ENCODE measurements around the gene GRAMD1B.
A peak's percentile ranks its signal among the peaks of the same experiment; 100 is the strongest.

The GRAMD1B gene

DNA sequence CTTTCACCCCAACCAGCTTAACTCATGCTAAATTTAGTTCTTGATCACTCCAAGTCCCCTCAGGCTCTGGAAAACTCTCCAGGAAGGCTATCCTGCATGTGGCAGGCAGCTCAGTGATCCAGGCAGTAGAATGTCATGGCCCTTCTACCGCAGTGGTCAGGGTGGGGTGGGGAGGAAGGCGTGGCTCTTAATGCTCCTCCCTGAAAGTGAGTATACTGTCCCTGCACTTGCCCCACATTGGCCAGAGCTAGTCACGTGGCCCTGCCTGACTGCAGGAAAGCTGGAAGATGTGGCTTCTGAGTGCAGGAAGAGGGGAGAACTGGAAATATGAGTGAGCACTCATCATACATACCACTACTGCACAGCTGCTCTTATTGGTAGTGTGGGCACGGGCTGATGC lies 102.1 kb downstream of the GRAMD1B start:
- no peak for DNase-seq (ENCODE audit: low read depth in 2 of 2)

DNA sequence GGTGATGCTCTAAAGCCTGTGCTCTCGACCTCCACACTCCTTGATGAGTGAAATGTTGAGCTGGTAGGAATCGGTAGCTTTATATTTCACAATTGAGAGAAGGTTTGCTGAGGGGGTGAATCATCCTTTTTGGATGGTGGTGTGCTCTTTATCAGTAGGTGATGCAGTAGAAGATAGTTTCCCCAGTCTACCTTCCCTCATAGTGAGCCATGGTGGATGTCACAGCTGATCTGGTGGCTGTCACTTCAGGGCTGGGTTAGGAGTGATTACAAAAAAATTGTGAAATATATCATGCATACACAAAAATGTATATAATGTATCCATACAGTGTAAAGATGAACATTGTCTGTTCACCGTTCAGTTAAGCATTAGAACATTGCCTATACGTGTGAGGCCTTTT lies 105.3 kb downstream of the GRAMD1B start:
- no peak for DNase-seq (ENCODE audit: low read depth in 2 of 2)

DNA sequence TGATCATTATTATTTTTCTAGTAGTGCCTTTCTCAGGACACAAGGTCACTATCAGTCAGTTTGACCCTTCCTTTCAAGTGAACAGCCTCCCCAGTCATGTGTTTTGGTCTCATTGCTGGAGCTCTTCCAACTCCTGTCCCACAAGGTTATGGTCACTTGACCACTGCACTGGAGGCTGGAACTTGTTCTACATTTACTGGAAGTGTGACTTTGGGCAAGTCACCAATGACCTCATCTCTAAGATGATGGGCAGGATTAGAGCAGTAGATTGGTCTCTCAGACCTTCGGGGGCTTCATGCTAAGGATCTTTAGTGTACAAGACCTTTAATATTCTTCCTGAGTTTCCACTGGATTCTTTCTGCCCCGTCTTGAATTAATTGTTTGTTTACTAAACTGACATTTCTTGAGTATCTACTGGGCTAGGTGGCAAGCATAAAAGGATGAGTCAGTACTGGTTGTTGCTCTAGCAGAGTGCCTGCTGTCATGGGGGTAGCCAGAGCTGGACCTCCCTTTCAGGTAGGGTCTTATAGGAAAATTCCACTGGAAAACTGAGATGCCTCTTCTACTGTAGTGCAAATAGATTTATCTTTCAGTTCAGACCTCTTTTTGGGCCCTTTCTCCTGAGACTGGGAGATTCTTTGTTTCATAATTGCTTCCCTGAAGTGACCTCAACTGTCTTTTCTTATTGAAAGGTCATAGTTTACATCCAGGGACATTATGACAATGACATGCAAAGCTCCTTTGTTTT lies 106.8 kb downstream of the GRAMD1B start:
- no peak for DNase-seq (ENCODE audit: low read depth in 2 of 2)

DNA sequence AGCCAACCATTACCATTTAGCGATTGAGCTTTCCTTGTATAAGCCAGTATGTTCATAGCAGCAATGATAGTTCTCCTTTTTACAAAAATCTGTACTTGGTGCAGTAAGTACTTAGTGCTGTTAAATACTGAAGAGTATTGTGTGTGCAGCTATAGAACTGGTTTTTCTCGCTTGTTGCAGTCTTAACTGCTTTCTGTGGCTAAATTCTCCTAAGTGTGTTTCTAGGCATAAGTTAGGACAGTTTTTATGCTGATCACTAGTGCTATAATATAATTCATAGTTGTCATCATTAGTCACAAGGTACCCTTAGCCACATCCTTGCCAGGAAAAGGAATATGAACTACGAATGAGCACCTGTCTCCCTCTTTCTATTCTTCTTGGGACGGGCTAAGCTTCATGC lies 107.7 kb downstream of the GRAMD1B start:
- DNase-seq (ENCODE audit: low read depth in 2 of 2), result no peak

DNA sequence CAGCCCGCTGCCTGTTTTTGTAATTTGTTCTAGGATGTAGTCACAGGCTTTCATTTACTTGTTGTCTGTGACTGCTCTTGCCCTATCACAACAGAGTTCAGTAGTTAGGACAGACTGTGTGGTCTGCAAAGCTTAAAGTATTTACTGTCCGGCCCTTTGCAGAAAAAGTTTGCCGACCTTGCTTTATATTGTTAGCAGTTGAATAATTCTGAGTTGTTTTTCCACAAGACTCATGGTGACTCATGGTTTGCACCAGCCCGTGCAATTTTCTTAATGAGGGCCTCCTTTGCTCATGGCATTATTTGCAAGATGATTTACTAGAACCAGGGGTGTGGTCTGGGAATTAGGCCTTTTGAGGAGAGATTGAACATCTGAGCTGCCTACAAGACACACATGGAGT lies 113.7 kb downstream of the GRAMD1B start:
- DNase-seq (ENCODE audit: low read depth in 2 of 2), result no peak

DNA sequence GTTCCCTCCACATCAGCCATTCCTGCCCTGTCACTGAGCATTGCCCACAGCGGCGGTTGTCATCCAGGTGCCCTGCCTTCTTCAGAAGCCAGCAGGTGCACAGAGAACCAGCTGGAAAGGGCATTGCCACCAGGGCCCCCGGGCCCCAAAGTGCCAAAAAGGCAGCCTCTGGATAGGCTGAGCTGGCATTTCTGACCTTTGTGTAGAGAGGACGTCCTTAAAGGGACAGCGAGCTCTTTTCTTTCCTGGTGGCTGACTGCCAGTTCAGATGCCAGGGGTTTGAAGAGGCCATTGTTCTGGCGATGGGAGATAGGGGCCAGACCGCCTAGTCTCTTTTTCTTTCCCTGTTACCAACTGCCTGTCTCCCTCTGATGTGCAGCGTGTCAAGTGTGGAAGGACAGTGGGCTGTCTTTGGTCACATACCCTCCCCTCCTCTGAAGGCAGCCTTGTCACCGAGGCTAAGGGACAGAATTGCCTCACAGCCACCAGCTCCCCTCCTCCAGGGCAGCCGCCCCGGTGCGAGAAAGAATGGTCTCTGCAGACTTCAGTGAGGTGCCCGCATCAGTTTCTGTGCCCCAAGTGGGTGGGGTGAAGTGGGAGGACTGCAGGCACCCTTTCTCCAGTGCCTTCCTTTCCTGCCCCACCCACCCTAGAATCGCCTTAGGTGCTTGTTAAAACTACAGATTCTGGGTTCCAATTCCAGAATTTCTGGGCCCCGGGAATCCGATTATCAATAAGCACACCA lies 114.7 kb downstream of the GRAMD1B start:
- no peak for DNase-seq (ENCODE audit: low read depth in 2 of 2)

DNA sequence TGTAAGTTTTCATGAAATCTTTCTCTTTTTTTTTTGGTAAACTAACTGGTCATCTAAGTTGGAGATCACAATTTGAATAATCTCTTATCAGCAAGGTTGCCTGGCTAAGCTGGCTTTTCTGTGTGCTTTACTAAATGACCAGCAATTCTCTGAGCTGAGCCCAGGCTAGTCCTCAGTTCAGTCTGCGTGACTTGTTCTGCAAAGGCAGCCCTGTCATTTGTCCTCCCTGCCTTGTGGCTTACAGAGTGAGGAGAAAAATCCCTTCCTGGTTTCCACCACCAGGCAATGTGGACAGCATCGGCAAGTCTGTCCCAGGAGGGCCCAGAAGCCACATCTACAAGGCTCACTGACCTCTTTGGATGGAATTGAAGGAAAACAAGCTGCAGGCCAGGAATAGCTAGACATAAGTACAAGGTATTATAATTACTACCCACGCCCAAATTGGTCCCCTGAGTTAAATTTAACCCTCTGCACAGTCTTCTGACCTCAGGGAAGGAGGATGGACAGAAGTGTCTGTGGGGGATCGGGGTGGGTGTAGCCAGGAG lies 115.7 kb downstream of the GRAMD1B start:
- DNase-seq (ENCODE audit: low read depth in 2 of 2), result no peak

DNA sequence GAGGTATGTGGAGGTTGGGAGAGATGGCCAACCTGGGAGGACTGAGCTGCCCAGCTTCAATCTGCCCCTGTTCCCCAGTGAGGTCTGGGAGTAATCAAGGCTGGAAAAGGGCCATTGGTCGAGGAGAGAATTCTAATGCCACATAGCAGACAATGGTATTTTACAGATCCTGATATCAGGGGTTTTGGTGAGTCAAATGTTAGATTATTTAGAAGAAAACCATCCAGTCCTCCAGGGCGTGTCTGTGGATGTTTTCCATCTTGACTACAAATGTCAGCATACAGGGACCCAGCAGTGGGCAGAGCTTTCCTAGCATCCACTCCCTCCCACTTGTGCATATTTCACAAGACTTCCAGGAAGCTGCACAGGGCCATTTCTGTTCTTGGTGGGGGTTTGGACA lies 116.4 kb downstream of the GRAMD1B start:
- DNase-seq (ENCODE audit: low read depth in 2 of 2), result no peak

DNA sequence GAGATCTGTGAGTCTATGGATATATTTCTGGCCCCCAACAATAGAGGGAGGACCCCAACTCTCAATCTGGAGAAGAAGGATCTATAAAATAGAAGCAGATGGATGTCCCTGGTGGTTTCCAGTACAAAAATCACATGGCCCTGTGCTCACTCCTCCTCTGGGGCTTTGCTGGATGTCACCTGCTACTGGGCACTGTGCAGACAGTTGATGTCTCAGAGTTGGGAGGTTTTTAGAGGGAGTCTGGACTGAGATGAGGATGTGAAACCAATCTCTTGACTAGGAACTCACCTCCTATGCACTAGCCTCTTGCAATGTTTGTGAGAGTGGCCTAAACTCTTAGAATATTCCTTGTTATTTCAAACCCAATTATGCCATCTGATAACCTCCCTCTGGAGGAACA lies 117.1 kb downstream of the GRAMD1B start:
- no peak for DNase-seq (ENCODE audit: low read depth in 2 of 2)

DNA sequence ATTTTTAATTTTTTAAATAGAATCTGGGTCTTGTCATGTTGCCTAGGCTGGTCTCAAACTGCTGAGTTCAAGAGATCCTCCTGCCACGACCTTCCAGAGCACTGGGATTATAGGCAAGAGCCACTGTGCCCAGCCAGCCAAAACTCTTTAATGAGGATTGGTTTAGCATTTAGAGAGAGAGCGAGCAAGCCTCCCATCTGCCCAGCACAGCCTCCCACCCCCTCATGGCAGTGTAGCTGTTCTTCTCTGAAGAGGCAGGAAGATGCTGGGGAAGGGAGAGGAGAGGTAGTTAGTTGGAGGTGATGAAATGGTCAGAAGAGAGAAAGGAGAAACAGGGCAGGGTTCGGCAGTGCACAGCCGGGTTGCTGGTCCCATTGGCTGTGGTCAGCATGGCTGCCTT lies 118.7 kb downstream of the GRAMD1B start:
- no peak for DNase-seq (ENCODE audit: low read depth in 2 of 2)

DNA sequence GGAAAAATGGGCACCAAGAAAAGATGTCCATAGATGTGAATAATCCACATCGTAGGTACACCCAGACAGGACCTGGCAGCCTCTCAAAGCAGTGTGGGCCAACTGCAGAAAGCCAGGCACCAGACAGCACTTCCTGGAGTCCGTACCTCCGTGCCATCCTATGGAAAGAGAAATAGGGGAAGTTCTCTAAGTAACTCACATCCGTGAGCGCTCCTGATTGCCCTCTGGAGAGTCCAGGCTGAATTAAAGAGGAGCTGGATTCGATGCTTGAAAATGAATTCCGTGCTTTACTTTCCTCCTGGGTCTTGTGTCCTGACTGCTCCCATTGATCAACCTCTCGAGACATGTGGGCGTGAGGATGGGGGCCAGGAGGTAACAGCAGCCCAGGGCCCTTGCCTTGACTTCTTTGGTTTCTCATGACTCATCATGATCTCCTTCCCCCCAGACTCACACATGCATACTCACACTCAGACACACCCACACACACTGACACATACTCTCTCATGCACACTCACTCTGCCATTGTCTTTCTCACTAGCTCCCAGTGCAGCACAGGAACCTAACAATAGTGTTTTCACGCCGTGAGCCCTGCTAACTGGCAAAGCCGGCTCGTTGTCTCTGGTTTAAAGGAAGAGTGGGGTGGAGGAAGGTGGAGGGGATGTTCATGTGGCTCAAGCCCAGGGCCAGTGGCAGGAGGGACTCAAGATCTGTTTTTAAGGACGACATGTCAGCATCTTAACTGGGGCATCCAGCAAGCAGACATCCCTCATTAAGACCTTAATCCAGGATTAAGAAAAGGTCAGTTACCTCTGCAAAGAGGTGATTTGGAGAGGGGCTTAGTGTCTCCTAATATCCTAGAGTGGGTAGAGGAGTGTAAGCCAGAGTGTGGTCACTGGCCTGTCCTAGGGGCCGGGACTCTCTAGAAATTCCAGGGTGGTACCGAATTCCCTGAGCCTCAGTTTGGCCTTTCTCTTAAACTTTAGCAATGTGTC lies 120.2 kb downstream of the GRAMD1B start:
- DNase-seq (ENCODE audit: low read depth in 2 of 2), result no peak

DNA sequence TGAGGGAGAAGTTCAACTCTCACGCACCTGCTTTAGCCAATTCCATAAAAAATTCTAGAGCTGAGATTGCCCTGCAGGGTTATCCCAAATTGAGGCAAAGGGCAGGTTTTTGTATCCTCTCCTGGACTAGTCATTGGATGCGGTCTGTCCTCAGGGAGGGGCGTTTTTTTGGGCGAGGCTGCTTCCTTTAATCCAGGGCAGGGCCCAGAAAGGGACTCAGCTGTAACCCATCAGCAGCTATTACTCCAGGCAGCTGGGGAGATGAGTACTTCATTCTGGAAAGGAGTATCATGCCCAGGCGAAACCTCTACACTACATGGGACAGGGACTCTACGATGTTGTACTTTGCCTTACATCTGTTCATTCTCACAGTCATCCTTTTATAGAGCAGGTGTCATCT lies 121.0 kb downstream of the GRAMD1B start:
- DNase-seq (ENCODE audit: low read depth in 2 of 2), result no peak

DNA sequence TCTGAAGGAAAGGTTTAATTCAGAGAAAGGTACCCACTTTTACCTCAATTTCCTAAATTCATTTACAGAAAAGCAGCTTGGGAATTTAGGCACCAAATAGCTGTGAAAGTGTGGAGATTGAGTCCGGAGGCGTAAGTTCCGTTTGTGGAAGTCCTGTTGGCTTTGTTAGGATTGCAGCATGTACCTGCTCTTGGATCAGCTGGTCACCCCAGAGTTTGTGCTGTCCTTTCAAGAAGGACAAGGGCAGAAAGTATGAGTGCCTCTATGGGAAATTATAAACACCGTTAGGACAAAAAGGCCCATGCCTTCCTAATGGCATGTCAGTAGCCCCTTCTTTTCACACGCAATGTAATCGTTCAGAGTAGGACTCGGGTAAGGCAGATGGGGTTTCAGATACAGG lies 126.6 kb downstream of the GRAMD1B start:
- DNase-seq (ENCODE audit: low read depth in 2 of 2), result no peak

DNA sequence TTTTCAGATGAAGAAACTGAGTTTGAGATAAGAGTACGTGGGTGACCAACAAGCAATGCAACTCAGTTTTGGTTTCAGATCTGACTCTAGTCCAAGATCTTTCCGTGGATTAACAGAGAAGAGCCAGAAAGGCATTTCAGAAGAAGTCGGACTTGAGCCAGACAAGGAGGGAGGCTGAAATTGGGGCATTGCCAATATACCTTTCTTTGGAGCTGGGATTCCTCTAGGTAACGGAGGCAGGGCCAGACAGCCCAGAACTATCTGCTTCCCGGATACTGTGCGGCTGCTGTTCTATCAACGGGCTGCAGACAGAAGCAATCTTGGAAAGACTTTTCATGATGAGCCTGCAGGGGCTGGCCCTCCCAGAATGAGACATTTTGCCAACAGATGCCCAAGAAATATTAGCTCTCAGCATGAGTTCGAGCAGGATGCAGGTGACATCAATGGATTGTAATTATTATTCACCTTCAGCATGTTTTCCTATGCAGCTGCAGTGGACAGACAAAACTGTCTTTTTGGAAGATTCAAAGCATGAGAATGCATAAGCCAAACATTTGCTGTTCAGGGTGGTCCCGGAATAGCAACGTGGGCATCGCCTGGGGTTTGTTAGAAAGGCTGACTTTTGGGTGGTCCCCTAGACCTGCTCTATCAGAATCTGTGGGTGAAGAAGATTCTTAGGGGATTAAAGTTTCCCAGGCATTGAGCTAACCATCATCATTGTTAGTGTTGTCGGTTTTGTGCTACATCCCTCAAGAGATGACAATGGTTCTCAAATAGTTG lies 128.7 kb downstream of the GRAMD1B start:
- DNase-seq (ENCODE audit: low read depth in 2 of 2), result no peak

DNA sequence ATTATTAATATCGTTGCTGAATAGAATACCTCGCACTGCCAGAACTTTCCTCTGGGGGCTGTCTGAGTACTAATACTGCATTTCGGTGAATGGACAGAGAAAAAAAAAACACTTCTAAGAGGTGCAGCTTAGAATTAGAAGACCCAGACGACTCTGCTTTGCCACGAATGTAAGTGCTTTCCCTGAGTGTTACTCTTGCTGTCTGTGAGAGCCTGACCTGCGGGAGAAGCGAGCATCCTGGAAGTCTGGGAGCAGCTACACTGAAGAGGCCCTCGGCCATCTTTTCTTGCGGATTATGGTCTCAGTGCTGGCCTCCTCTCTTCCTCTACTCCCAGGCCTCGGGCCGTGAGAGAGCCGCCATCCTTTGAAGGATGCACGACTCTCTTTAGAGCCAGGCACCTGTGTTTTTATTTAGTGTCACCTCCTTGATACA lies 129.5 kb downstream of the GRAMD1B start:
- no peak for DNase-seq (ENCODE audit: low read depth in 2 of 2)

DNA sequence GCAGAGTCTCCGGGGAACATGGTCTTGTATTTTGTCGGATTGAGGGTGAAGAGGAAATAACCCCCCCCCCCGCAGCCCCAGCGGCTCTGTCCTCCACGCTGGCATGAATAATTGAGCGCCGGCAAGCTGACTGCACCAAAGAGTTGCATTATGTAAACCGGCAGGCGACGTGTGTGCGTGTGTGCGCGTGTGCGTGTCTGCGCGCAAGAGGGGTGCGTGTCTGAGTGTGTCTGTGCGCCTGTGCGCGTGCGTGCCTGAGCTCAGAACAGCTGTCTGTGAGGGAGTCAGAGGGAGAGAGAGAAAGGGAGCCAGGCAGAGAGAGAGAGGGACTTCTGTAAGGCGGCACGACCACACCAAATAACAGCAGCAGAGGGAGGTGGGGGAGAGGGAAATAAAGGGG lies 129.9 kb downstream of the GRAMD1B start:
- DNase-seq (ENCODE audit: low read depth in 2 of 2), result peak in 1 of 2 donors; percentile 5

DNA sequence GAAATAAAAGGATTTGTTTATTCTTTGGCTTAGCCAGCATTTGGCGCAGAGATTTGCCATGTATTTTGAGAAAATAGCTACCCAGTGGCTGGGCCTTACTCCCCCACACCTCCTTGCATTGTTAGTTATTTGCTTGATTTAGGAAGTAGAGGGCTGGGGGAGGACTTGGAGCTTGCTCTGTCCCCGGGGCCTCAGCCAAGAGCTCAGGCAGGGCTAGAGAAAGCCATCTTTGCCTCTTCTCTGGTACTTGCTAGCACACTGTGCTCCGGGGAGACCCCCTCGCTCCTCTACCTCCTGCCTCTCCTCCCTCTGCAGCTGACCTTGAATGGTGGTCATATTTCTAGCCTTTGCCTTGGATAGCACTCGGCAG lies 131.3 kb downstream of the GRAMD1B start:
- no peak for DNase-seq (ENCODE audit: low read depth in 2 of 2)

DNA sequence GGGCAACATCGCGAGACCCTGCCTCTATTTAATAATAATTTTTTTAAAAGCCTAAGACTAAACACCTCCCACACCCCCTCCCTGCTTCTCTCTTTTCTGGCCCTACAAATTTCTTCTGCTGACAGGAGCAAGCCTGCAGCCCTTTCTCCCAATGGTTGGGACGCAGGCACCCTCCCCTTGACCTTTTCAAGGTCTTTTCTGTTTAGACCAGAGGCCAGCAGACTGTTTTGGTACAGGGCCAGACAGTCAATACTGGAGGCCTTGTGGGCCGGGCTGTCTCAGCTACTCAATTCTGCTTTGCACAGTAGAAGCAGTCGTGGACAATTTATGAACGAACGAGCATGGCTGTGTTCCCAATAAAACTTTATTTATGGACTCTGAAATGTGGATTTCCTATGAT lies 132.1 kb downstream of the GRAMD1B start:
- no peak for DNase-seq (ENCODE audit: low read depth in 2 of 2)

DNA sequence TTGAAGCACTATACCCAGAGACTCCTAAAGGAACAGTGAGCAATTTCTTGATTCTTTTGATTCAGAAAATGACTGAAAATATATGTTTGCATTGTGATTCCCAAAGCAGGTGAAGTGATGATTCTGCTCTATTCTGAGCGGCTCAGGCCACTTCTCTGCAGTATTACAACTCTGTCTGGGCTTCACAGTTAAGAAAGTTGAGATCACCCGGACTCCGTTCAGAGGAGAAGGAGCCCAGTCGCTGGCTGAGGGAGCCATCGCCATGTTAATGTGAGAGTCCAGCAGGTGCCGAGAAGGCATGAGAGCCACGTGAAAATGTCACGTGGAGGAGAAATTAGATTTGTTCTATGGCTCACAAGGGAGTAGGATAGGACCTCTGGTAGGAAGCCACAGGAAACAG lies 132.8 kb downstream of the GRAMD1B start:
- no peak for DNase-seq (ENCODE audit: low read depth in 2 of 2)

DNA sequence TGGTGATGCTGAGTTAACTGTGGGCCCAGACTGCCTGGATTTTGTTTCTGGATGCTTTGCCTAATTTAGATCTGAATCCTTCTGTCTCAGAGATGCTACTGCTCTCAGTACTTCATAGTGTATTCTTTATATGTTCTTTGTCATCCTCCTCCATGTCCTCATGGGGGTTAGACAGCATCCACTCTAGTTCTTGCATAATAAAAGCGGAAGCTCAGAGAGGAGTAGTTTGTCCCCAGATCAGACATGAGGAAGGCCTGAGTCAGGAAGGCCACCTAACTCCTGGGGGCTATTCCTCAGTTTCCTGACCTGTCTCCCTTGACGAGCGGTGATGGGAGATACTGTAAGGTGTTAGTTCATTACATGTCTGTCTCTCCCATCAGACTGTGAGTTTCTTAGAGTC lies 134.2 kb downstream of the GRAMD1B start:
- no peak for DNase-seq (ENCODE audit: low read depth in 2 of 2)

DNA sequence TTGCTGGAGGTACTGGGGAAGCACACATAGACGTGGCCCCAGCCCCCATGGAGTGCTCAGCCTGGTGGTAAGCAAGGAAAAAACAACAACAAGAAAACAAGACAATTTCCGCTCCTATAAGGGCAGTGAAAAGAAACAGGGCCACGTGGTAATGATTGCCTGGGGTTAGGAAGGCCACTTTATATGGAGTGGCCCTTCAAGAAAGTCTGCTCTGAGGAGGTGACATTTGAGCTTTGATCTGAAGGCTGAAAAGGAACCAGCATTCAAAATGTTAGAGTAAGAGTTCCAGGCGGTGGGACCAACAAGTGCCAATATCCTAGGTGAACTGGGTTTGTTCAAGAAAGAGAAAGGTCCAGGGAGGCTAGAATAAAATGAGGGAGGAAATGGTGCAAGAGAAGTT lies 136.8 kb downstream of the GRAMD1B start:
- DNase-seq (ENCODE audit: low read depth in 2 of 2), result no peak
